ENCODE data around the gene TDRD9.

DNA sequence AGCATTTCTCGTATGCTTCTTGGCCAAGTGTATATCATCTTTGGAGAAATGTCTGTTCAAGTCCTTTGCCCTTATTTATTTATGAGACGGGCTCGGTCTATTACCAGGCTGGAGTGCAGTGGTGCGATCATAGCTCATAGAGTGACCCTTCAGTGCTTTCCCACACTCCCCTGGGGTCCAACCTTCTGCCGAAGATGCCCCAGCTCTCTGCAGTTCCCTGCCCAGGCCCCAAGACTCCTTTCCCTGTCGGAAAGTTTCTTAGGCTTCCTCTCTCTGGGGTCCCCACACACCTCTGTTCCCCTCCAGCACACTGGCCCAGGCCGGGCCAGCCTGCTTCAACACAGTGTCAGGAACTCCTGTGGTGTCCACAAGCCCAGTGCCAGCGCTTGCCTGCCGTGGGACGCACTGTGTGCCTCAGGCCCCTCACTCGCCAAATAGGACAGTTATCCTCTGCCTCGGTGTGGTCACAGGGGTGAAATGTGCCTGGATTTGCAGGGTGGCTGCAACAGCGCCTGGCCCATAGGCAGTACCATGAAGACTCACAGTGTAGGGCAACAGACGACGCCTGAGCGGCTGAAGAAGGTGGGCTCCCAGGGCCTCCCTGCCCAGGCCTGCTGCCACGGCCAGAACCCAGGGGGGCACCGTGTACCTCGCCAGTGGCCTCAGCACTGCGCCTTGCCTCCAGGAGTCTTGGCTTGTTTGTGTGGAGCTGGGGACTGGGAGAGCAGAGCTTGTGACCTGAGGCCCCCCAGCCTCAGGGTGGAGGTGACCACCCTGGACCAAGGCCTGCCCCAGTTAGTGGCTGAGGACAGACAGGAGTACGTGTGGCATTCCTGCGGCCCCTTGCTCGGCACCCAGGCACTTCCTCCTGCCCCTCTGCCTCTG lies 152.4 kb downstream of the TDRD9 start:
- TF ChIP-seq, protein P1, sequence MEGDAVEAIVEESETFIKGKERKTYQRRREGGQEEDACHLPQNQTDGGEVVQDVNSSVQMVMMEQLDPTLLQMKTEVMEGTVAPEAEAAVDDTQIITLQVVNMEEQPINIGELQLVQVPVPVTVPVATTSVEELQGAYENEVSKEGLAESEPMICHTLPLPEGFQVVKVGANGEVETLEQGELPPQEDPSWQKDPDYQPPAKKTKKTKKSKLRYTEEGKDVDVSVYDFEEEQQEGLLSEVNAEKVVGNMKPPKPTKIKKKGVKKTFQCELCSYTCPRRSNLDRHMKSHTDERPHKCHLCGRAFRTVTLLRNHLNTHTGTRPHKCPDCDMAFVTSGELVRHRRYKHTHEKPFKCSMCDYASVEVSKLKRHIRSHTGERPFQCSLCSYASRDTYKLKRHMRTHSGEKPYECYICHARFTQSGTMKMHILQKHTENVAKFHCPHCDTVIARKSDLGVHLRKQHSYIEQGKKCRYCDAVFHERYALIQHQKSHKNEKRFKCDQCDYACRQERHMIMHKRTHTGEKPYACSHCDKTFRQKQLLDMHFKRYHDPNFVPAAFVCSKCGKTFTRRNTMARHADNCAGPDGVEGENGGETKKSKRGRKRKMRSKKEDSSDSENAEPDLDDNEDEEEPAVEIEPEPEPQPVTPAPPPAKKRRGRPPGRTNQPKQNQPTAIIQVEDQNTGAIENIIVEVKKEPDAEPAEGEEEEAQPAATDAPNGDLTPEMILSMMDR (IDR thresholded peaks at IDR 0.05), result no peak
- TF ChIP-seq POLR2A (IDR thresholded peaks at IDR 0.05), result no peak
